Natural killer cell (primary cell): ENCODE results near the gene SNRPB2. TPM values are rescaled to one million over a fixed set of nuclear protein-coding genes. Genes with fewer than 3 reads are reported as not detected.

Source experiments
- ATAC-seq, 3 donors: fragments of 150-1000 bp in 2 of 3; fragments of 200-7000 bp in 1 of 3; cut with Tn5 transposase; 1 replicate in 1 of 3; 2 replicates in 2 of 3; pipeline ENCODE4 v1.10.0; 2021; ENCODE audit warnings: mild to moderate bottlenecking in 2 of 3, moderate library complexity in 2 of 3
- DNase-seq, 2 donors: peaks; one replicate each; pipeline versions ENCODE4 v3.0.0 to v3.0.0-alpha.2; 2013 to 2021; ENCODE audit warnings: mixed read lengths in 1 of 2
- H3K27ac ChIP-seq: one replicate; pipeline ENCODE4 v1.5.1; 2013; ENCODE audit warnings: mild to moderate bottlenecking, low read length
- H3K27me3 ChIP-seq: one replicate; pipeline ENCODE4 v1.6.1; 2013; ENCODE audit warnings: low read length; ENCODE audit not compliant: control insufficient read depth, insufficient read depth
- H3K36me3 ChIP-seq: one replicate; pipeline ENCODE4 v1.6.1; 2013; ENCODE audit warnings: low read length; ENCODE audit not compliant: control insufficient read depth, insufficient read depth
- H3K4me1 ChIP-seq: one replicate; pipeline ENCODE4 v1.6.1; 2013; ENCODE audit warnings: low read length; ENCODE audit not compliant: control insufficient read depth, insufficient read depth
- H3K4me3 ChIP-seq: one replicate; pipeline ENCODE4 v1.5.1; 2013; ENCODE audit warnings: low read length
- H3K9me3 ChIP-seq: one replicate; pipeline ENCODE4 v1.6.1; 2013; ENCODE audit warnings: low read length; ENCODE audit not compliant: control insufficient read depth, insufficient read depth
- H3K27ac Mint-ChIP-seq, 2 donors: one replicate each; pipeline ENCODE4 v1.8.0; 2022; ENCODE audit warnings: mild to moderate bottlenecking in 2 of 2, mixed read lengths in 2 of 2, moderate library complexity in 1 of 2
- H3K27me3 Mint-ChIP-seq, 2 donors: one replicate each; pipeline ENCODE4 v1.8.0; 2022; ENCODE audit warnings: low read depth in 2 of 2, mixed read lengths in 2 of 2
- H3K36me3 Mint-ChIP-seq: one replicate; pipeline ENCODE4 v1.8.0; 2022; ENCODE audit warnings: mixed read lengths
- H3K4me1 Mint-ChIP-seq, 2 donors: one replicate each; pipeline ENCODE4 v1.8.0; 2022; ENCODE audit warnings: mixed read lengths in 2 of 2
- H3K4me3 Mint-ChIP-seq: one replicate; pipeline ENCODE4 v1.8.0; 2022; ENCODE audit warnings: mild to moderate bottlenecking, moderate library complexity, mixed read lengths
- H3K9me3 Mint-ChIP-seq, 2 donors: one replicate each; pipeline ENCODE4 v1.8.0; 2022; ENCODE audit warnings: mixed read lengths in 2 of 2
- WGBS: methylation state at CpG from one replicate; pipeline ENCODE4 v1.1.7; 2013; ENCODE audit warnings: missing lambda C conversion rate; ENCODE audit not compliant: insufficient coverage; 5-methylcytosine and 5-hydroxymethylcytosine counted together
- intact Hi-C: fragments of 100-400 bp; cut with micrococcal nuclease; formaldehyde crosslinking; loops from one replicate; pipeline ENCODE4 v1.14.2; 2022
- total RNA-seq, 4 donors: library from RNA; stranded (reverse); fragments of 120-200 nt in 1 of 4; gene quantifications; one replicate each; pipeline versions ENCODE4 v1.2.3 to v1.2.4, GENCODE V29; 2013 to 2022
- TF ChIP-seq, protein P1 (sequence below): fragments of 200-600 bp; IDR thresholded peaks from one replicate; pipeline ENCODE4 v1.8.0; 2022; ENCODE audit warnings: antibody characterized with exemption

SNRPB2 gene
- total RNA-seq, 3 donors from 2014 or later (not counting 1 experiment from before 2014, with no cell fraction given) = 39.4 to 43.0 (median 40.5) TPM

DNA sequence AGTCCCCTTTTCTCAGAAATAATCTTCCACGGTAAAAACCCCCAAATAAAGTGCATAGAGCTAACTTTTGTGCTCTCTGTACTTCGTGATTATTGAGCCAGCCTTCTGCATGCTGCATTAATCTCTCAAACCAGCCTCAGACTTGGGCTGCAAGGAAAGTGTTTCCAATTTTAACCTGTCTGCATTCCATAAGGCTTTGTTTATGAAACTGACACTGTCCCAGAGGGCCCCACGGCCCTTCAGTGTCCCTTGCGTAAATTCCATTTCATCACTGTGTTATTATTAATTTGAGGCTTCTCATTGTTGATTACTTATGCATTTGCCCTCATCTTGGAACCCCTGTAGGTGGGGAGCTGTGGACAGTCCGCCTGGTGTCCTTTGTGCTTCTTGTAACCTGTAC lies 15.6 kb upstream of the SNRPB2 start:
- WGBS = 82% methylated on average over 5 of the region's 5 CpGs
- Histone ChIP-seq H3K4me1 (peaks cover 6% of the 10 kb centered on the region), H3K9me3 (no peaks in the 10 kb centered on the region), H3K27ac (no peak overlapping the region), H3K4me3 (no peak overlapping the region), H3K27me3 (no peaks in the 10 kb centered on the region), H3K36me3 (no peaks in the 10 kb centered on the region)
- Mint-ChIP-seq H3K4me3 (no peak overlapping the region), H3K27me3 (peaks cover 53 to 71% of the 10 kb centered on the region in 2 donors), H3K36me3 (peaks cover 6% of the 10 kb centered on the region), H3K9me3 (no peaks in the 10 kb centered on the region), H3K4me1 (peaks cover 2 to 7% of the 10 kb centered on the region in 2 donors), H3K27ac (no peak overlapping the region)
- ATAC-seq = no peak
- TF ChIP-seq, protein P1, sequence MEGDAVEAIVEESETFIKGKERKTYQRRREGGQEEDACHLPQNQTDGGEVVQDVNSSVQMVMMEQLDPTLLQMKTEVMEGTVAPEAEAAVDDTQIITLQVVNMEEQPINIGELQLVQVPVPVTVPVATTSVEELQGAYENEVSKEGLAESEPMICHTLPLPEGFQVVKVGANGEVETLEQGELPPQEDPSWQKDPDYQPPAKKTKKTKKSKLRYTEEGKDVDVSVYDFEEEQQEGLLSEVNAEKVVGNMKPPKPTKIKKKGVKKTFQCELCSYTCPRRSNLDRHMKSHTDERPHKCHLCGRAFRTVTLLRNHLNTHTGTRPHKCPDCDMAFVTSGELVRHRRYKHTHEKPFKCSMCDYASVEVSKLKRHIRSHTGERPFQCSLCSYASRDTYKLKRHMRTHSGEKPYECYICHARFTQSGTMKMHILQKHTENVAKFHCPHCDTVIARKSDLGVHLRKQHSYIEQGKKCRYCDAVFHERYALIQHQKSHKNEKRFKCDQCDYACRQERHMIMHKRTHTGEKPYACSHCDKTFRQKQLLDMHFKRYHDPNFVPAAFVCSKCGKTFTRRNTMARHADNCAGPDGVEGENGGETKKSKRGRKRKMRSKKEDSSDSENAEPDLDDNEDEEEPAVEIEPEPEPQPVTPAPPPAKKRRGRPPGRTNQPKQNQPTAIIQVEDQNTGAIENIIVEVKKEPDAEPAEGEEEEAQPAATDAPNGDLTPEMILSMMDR = no peak
- no peak for DNase-seq
- intact Hi-C loops = no loop called here

DNA sequence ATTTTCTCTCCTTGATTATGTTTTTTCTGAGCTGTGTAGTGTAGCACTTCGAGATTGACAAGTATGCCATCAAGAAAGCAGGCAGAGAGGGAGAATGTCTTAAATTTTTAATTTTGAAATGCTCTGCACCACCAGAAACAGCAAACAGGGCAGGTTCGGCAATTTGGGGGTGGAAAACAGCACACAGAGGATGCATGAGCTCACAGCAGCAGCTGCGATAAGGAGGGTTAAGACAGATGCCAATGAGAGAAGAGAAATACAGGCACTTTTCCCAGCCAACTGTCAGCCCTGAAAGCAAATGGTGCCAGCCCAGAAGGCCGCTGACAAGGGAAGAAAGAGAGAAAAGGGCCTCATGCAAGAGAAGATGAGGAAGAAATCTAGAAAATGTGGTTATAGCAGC lies 15.1 kb upstream of the SNRPB2 start:
- Mint-ChIP-seq H3K9me3 (no peaks in the 10 kb centered on the region), H3K4me1 (peaks cover 0 to 4% of the 10 kb centered on the region in 2 donors), H3K27ac (no peak overlapping the region), H3K27me3 (peaks cover 53 to 71% of the 10 kb centered on the region in 2 donors), H3K4me3 (no peak overlapping the region), H3K36me3 (peaks cover 6% of the 10 kb centered on the region)
- DNase-seq (no peak), ATAC-seq (no peak)
- peaks cover under 1% of the 10 kb centered on the region for H3K4me1 ChIP-seq
- WGBS = 74% methylated on average over 4 of the region's 4 CpGs
- H3K4me3 ChIP-seq = no peak overlapping the region
- H3K27ac ChIP-seq = no peak overlapping the region
- no peaks in the 10 kb centered on the region for H3K9me3 ChIP-seq
- intact Hi-C loops = no loop called here
- no peaks in the 10 kb centered on the region for H3K36me3 ChIP-seq
- TF ChIP-seq, protein P1 = no peak
- H3K27me3 ChIP-seq = no peaks in the 10 kb centered on the region

DNA sequence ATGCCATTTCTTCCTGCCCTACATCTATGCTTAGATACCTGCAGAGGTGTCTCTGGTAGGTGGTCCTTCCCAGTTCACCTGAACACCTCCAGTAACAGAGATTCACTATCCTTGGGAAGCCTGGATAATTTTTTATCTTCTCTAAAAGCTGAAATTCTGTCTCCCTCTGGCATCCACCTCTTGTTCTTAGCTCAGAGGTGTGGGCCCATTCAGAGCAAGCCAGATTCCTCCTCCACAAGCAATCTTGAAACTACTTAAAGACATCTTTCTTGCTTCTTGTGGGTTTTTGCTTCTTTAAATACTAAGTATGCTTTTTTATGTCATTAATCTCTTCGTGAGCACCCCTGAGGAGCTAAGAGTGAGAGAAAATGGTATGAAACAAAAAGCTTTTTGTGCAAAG lies 10.4 kb upstream of the SNRPB2 start:
- Mint-ChIP-seq H3K27ac (no peak overlapping the region), H3K27me3 (peaks cover 55 to 84% of the 10 kb centered on the region in 2 donors), H3K36me3 (peaks cover 6% of the 10 kb centered on the region), H3K9me3 (no peaks in the 10 kb centered on the region), H3K4me3 (no peak overlapping the region), H3K4me1 (no peaks in the 10 kb centered on the region)
- DNase-seq (no peak), ATAC-seq (no peak)
- Histone ChIP-seq H3K36me3 (no peaks in the 10 kb centered on the region), H3K4me1 (no peaks in the 10 kb centered on the region), H3K27me3 (no peaks in the 10 kb centered on the region), H3K27ac (no peak overlapping the region), H3K9me3 (no peaks in the 10 kb centered on the region), H3K4me3 (no peak overlapping the region)
- WGBS = 55% methylated on average over 1 of the region's 1 CpG
- TF ChIP-seq, protein P1 = no peak
- intact Hi-C loops = no loop called here

DNA sequence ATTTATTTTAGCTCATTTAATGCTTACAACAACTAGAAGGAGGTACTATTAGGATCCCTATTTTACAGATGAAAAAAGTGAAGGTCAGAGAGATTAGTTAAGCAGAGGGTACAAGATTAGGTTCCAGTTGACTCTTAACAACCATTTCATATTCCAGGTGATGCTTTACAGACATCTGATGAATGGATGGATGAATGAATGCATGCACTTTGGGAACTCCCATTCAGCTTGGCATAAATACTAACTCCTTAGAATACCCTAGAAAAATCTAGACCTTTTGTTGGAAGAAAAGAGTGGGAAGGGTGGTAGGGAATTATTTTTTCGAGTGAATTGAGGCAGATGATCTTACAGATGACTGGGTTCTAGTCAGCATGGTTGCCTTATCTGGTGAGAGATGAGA lies 746 bp upstream of the SNRPB2 start:
- WGBS = 100% methylated on average over 1 of the region's 1 CpG

More for the DNA sequence above, 746 bp upstream of the SNRPB2 start:
- H3K36me3 ChIP-seq = peaks cover 20% of the 10 kb centered on the region
- intact Hi-C loops = no loop called here
- H3K4me1 ChIP-seq = peaks cover 14% of the 10 kb centered on the region
- TF ChIP-seq, protein P1 = no peak
- H3K27ac ChIP-seq = peak overlapping the region; percentile 85
- ATAC-seq = no peak
- Mint-ChIP-seq H3K9me3 (no peaks in the 10 kb centered on the region), H3K27me3 (peaks cover 27 to 36% of the 10 kb centered on the region in 2 donors), H3K4me1 (peaks cover 47 to 49% of the 10 kb centered on the region in 2 donors), H3K27ac (peak overlapping the region; percentile 96 to 98), H3K4me3 (peak overlapping the region; percentile 99), H3K36me3 (no peaks in the 10 kb centered on the region)
- H3K9me3 ChIP-seq = no peaks in the 10 kb centered on the region
- H3K27me3 ChIP-seq = peaks cover 7% of the 10 kb centered on the region
- H3K4me3 ChIP-seq = peak overlapping the region; percentile 89
- no peak for DNase-seq
